ENCODE data around the gene CTSZ.
"Not testable (repeated sequence)": the region's sequence is repeated elsewhere in the genome, so short reads cannot be mapped to it uniquely, and the experiment has no call there.

Gene CTSZ

DNA sequence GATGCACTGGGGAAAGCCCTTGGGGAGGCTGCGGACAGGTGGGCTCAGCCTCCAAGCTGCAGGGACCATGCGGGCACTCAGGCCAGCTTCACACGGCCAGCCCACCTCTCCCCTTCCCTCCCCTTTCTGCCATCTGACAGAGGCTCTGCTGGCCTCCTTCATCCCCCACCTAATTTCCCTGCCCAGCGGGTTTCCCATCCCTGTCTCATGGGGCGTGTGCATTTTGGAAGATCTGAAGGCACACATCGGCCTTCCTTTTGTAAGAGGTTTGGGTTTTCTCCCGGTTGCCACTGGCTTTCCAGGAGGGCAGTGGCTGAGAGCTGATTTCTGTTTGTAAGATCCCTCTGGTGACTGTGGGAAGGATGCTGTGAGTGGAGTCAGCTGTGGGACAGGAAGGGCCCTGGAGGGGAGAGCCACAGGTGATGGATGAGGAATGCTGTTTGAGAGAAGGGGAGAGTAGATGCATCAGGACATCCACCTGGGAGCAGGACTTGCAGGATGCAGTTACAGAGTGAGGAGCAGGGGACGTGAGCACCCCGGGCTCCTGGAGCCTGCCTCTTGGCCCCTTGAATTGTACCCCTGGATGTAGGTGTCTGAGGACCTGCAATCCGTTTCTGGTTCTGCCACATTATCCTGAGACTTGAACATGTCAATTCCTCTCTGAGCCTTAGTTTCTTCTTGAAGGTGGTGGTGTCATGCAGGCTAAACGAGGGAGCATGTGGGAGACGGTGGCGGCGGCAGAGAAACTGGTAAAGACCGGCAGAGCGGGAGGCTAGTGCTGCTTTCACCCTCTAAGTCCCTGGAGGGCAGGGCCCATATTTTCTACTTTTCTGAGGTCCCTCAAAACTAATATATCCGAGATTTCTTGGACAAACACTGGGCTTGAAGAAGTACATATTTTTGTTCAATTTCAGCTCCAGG lies 6.2 kb upstream of the CTSZ start:
- no peak for DNase-seq (ENCODE audit: low read depth)

DNA sequence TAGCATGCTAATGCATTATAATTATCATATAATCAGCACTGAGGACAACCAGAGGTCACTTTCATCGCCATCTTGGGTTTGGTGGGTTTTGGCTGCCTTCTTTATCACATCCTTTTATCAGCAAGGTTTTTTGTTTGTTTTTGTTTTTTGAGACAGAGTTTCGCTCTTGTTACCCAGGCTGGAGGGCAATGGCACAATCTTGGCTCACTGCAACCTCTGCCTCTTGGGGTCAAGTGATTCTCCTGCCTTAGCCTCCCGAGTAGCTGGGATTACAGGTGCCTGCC lies 4.8 kb upstream of the CTSZ start:
- not testable (repeated sequence) for DNase-seq (ENCODE audit: low read depth)

DNA sequence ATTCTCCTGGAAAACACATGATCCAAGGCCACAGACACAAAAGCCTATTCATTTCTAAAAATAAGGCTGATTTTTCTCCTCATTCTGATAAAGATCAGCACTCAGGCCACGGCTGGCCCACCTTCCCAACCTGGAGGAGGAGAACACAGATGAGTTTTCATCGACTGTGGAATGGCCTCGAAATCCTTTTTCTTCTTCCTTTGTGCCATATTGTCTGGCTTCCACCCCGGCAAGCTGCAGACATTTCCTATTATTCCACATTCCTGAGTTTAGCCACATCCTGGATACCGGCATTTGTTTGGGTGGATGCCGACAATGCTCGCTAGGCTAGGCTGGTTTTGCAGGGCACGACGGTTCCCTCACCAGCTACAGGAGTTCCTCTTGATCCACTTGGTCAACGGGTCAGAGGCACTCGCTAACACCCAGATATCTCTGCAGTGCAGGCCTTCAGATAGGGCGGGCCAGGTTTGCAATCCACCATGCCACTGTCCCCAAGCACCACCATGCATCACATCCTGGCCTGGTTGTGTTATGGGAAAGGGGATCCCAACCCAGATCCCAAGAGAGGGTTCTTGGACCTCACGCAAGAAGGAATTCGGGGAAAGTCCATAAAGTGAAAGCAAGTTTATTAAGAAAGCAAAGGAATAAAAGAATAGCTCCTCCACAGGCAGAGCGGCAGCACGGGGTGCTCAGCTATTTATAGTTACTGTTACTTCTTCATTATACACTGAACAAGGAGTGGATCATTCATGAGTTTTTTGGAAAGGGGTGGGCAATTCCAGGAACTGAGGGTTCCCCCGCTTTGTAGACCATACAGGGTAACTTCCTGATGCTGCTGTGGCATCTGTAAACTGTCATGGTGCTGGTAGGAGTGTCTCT lies 4.2 kb upstream of the CTSZ start:
- DNase-seq (ENCODE audit: low read depth): no peak

DNA sequence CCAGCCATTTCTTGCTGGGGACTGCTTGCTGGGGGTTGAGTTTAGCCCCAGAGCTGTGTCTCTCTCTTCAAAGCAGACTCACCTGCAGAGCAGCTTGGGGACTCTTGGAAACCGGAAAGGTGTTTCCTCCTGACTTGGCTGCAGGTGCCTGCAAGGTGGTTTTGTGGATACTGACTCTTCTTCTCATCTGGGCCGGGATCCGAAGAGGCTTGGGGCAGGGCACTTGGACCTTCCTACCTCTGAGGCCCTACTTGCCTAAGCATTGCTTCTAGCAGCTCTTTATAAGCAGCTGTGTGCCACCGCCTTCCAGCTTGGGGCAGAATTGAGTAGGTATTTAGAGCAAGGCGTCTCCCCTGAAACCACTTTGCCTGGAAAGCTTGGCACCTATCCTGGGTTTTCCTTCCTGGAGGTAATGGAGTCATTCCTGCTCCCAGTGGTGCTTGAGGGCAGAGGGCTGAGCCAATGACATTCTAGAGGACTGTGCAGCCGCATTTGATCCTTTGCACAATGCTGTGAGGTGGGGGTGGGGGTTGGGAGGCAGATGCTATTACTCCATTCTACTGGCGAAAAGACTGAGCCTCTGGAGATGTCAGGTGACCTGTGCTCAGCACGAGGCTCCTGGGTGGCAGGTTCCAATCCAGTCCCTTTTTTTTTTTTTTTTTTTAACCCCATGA lies 3.4 kb upstream of the CTSZ start:
- DNase-seq (ENCODE audit: low read depth): no peak

DNA sequence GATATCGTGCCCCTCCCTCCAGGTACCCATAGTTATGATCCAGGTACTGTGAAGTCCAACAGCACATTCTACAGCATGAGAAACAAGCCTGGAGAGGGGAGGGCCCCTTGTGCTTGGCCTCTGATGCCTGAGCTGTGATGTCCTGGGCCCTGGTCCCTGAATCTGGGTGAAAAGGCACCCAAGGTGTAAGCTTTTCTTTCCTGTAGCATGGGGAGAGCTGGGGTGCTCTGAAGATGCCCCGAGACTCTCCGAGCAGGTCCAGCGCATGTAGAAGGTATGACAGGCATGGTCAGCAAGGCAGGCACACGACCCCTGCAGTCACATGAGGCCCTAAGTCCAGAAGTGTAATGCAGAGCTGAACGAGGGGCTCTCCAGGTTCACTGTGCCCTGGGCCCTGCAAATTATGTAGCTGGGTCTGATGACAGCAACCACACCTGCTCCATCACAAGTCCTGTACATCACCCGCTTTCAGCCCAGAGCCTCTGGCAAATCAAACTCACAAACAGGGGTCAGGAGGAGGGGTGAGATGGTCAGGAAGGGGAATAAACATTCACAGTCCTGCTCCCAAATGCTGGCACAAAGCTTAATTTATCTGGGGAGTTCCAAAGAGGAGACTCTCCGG lies 1.8 kb upstream of the CTSZ start:
- no peak for DNase-seq (ENCODE audit: low read depth)

DNA sequence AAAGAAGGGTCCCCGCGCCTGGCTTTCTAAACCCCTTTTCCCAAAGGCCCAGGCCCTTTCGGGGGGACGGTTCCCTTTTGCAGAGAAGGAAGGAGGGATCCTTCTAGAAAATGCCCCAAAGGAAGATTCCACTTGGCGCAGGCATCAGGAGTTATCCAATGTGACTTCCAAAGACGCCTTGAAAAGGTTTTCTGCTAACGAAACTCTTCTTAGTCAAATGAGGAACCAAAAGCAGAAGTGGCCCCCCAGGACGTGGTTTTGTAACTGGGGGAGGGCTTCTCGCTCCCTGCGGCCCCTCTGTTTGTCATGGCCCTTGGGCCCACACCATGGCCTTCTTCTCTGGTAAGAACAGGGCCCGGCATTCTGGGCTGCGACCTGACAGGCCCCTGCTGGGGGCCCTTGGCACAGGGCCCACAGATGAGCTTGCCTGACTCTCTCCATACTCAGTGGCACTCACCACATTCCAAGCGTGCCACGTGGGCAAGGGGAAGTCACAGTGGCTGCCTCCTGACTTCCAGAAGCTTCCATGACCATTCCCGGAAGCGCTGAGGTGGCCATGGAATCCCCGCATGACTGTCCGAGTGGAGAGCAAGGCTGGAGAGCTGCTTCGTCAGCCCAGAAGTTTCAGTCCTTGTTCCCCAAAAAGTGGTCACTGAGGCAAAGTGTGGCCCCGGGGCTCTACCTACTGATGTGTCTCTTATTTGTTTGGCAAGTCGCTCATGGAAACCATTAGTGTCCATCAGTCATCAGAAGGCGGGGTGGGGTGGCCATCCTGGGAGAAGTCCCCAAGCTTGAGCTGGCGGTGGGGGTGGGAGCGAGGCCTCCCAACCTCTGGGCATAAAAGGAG lies 834 bp upstream of the CTSZ start:
- DNase-seq (ENCODE audit: low read depth): no peak

DNA sequence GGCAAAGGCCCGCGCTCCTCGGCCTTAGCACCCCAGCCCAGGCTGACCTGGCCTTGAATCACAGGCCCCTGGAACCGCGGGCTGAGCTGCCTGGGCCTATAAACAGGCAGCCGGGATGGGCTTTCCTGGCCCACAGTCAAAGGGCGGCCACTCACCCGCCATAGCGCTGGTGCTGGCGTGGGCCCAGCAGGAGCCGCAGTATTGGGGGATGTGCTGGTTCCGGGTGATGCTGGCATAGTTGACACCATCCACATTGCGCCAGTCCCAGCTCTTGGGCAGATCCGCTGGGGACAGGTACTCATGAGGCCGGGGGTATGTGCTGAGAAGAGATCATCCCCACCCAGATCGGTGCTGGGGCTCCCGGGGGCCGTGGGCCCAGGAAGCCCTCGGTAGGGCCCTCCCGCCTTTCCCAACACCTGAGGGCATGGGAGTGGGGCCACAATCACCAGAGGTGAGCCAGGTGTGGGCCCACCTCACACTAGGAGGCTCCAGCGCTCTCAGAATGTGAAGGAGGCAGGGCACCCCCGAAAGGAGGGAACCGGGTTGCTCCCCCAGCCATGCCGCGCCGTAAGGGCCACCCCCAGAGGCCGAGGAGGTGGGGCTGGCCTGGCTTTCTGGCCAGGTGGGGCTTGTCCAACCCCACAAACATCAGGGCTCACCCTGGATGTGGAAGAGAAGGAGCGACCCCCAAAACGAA lies 739 bp downstream of the CTSZ start:
- DNase-seq (ENCODE audit: low read depth): no peak

DNA sequence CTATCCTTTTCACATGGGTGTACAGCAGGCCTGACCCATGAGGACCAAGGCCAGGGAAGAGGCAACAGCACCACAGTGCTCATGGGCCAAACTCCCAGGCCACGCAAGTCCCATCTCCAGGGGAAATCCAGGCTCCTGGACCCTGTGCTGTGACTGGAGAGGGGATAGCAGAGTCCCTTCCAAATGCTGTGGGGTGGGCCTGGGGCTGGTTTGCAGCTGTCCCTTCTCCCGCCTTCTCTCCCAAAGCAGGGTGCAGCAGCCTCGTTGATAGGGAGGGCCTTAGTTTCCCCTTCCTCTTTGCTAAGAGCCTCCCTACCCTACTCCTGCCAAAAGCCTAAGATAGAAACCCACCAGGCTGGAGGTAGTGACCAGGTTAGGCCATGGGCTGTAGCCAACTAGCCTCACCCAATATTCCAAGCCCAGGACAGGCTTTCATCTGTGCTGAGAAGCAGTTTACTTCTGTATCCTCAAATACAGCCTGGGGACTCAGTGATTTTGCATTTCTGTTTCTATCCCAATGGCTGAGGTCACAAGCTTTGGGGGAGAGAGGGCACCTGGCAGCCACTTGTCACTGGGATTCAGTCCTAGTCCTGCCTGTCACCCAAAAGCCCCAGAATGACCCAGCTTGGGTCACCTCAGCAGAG lies 1.4 kb downstream of the CTSZ start:
- DNase-seq (ENCODE audit: low read depth): no peak

DNA sequence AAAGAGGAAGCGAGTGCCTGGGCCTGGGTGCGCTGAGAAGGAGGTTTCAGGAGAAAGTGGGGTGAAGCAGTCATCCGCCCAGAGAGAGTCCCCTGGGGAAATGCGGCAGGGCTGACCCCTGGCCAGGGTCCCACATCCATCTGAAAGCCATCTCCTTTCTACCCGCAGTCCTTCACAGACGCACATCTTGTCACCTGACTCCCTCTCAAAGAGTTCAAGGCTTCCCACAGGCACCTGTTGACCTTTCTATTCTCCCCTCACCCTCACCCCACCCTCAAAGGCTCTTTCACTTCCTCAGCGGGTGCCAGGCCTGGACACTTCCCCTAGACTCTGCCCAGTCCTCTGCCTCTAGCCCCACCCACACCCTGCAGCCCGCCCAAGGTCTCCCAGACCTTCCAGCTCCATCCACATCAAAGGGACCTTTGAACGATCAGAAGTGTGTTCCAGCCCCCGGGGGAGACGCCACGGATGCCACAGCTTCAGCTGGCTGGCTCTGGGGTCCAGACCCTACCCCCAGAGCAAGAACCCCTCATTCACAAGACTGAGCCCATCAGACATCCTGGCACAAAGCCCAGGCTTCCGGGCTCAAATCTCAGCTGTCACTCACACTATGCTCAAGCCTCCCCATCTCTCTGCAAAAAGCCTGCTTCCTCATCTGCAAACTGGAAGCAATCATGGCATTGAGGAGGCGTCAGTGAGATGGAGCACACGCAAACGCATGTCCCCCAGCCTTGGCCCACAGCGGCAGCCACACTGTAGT lies 2.1 kb downstream of the CTSZ start:
- DNase-seq (ENCODE audit: low read depth): peak; percentile 36

DNA sequence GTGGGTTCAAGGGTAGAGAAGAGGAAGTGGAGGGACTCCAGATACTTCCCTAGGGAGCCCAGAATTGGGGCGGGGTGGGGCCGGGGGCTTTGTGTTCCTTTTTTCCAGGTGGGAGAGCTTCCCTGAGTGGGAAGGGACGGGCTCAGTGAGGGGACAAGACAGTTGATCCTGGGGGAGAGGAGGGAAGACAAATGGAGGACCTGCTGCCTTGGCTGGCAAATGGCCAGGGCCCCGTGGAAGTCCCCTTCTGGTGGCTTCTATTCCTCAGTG lies 2.6 kb downstream of the CTSZ start:
- DNase-seq (ENCODE audit: low read depth): peak; percentile 40

DNA sequence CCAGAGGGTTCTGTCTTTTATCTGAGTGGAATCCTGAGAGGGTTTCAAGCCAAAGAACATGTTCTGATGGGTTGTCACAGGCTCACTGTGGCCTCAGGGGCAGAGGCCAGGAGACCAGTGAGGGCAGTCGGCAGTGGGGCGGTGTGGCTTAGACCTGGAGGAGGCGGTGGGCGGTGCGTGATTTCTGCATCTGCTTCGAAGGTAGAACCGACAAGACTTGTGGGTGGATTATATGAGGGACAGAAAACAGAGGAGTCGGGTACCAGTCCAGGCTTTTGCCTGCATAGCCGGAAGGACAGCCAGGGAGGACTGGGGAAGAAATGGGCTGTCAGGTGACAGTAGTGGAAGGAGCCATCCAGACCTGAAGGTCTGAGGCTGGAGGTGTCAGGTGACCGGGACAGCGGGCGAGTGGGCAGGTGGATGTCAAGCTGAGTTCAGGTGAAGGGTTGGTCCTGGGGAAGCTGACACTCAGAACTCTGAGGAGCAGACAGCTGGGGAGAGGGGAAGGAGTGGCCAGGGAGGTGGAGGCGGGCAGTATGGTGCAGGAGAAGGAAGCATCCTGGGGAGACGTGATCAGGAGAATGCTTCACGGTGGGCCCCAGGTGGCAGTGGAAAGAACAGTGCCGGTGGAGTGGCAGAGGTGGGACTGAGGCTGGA lies 3.1 kb downstream of the CTSZ start:
- DNase-seq (ENCODE audit: low read depth): no peak

DNA sequence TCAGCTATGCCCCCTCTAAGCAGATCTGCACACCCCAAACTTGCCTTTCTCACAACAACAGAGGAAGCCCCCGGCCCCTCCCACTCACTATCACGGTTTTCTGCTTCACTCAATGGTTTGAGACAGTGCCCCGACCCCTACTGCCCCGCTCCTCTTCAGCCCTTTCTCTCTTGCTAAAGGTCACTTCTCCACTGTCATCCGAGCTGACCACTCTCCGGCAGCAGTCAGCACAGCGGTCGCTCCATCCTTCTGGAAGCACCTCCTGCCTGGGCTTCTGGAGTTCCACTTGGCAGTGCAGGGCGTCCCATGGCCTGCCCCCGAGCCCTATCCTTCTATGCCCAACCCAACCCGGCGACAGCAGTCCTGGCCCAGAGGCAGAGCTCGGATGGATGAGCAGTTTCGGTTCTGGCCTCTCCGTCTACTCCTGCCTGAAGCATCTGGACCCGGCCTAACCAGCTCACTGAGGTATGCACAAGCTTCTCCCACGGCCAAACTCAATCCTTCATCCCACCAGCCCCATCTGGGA lies 4.1 kb downstream of the CTSZ start:
- no peak for DNase-seq (ENCODE audit: low read depth)

DNA sequence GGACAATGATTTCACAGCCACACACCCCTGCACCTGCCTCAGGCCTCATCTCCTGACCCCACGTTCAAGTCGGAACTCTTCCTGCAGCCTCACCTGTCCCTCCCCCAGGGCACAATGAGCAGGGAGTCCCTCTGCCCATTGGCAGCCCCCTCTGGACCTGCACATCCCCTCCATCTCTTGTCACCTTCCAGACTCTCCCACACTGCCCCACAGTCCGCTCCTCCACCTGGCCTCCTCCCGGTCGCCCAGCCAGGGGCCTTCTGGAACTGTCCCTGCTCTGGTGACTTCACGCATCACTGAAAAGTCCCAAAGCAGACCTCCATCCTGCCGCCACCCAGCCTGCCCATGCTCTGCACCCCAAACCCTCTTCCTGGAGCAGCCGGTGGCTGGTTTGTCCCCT lies 4.7 kb downstream of the CTSZ start:
- DNase-seq (ENCODE audit: low read depth): no peak

DNA sequence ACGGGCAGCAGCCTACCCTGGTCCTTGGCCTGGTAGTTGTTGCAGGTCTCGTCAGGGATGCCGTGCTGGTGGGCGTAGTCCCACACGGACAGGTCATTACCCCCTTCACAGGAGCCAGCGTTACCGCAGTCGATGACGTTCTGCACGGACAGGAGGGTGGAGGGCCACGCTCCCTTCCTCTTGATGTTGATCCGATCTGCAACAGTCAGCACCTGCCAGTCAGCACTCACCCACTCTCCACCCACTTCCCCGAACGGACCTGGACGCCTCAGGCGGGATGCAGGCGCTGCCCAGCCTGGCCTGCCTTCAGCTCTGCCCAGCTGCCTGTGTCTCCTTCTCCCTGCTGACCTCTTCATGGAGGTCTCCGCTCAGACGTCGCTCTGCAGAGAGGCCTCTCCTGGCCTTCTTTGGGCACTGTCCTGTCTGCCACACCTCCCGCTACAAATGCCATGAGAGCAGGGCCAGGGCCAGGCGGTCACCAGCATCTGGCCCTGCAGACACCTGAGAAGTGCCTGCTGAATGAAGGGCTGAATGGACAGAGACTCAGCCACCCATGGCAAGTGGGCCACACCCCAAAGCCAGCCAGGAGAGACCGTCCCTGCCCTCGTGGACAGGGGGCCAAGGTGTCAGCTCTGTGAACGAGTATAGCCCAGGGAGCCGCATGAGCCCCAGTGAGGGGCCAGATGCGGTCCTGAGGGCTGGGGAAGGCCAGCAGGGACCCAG lies 5.4 kb downstream of the CTSZ start:
- DNase-seq (ENCODE audit: low read depth): no peak

DNA sequence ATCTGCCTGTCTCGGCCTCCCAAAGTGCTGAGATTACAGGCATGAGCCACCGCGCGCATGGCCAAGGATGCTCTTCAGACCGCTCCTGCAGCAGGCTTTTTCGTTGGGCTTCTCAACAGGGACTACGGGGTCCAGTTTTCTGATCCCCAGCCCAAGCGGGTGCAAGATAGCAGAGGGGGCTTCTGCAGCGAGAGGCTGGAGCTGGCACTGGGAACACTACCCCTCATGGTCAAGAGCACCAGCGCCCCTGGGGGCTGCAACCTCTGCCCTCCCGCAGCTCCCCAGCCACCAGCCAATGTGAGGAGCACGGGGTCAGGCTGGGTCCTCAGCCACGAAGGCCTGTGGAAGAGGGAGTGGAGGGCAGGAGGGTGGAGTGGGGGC lies 6.0 kb downstream of the CTSZ start:
- no peak for DNase-seq (ENCODE audit: low read depth)

DNA sequence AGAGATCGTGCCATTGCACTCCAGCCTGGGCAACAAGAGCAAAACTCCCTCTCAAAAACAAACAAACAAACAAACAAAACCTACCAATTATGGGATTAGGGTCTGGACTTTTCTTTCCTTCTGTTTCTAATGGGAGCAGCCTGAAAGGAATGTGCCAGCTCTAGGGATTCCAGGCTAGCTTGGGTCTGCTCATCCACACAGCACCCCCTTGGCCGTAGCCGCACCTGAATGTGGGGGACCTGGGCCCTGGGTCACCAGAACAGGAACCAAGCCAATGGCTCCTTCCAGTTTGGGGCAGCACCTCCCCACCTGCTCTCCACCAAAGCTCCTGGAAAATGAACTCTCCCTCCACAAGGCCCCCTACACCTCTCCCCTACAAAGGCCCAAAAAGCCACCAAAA lies 6.7 kb downstream of the CTSZ start:
- DNase-seq (ENCODE audit: low read depth): no peak

DNA sequence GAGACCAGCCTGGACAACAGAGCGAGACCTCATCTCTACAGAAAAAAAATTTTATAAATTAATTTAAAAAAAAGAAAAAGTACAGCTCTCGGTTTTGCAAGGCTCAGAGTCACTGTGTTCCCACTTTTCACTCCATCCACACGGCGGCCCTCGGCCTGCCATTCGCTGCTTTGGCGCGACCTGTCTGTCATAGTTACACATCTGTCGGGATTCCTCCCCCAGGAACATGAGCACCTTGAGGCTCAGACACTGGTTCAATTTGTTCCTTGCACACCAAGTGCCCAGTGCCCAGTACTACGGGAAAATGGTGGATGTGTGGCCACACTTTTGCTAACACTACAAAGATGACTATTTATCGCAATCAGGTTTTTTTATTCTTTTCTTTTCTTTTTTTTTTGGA lies 8.4 kb downstream of the CTSZ start:
- no peak for DNase-seq (ENCODE audit: low read depth)

DNA sequence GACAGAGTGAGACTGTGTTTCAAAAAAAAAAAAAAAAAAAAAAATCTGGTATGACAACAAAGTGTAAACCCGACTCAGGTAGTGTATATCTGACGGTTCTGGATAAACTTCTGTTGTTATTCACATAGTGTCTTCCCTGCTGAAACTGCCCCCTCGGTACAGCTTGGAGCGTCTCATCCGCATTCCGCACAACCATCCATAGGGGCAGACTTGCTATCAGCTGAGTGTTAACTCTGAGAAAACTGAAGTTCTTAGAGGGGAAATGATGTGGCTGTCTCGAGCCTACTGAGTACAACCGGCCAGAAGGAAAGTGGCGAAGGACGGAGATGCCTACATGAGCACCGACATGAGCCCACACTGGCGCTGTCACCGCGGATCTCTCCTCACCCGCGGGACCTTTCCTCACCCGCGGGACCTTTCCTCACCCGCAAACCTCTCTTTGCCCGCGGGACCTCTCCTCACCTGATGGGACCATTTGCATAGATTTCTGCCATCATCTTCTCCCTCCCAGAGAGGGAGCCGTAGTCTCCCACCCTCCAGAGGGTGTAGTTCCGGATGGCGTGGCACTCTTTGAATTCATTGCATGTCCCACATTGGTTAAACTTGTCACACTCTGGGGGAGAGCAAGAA lies 9.8 kb downstream of the CTSZ start:
- DNase-seq (ENCODE audit: low read depth): no peak

Data from activated T-cell treated with anti-CD3 and anti-CD28 coated beads for 1 hour (primary cell).